HEK293 (cell line): ENCODE data around the gene SMCO4.

Experiments
- EGR2 ChIP-seq: fragments of 450-650 bp; formaldehyde crosslinking; IDR thresholded peaks from 2 replicates; pipeline ENCODE4 v1.5.1; 2016; ENCODE audit warnings: low read depth, missing biosample characterization, missing genetic modification characterization
- KLF16 ChIP-seq: fragments of 450-650 bp; formaldehyde crosslinking; IDR thresholded peaks from 2 replicates; pipeline ENCODE4 v1.5.1; 2017; ENCODE audit warnings: missing biosample characterization, missing genetic modification characterization
- PRDM1 ChIP-seq: fragments of 450-650 bp; formaldehyde crosslinking; IDR thresholded peaks from 2 replicates; pipeline ENCODE4; 2016; ENCODE audit warnings: missing biosample characterization, missing genetic modification characterization
- ZBTB48 ChIP-seq: fragments of 450-650 bp; formaldehyde crosslinking; IDR thresholded peaks from 2 replicates; pipeline ENCODE4 v1.5.1; 2016; ENCODE audit warnings: missing biosample characterization, missing genetic modification characterization
- ZFHX2 ChIP-seq: fragments of 450-650 bp; formaldehyde crosslinking; conservative IDR thresholded peaks from 2 replicates; pipeline ENCODE4 v1.5.1; 2016; ENCODE audit warnings: missing biosample characterization, missing genetic modification characterization
- ZNF175 ChIP-seq: fragments of 450-650 bp; formaldehyde crosslinking; IDR thresholded peaks from 2 replicates; pipeline ENCODE4 v1.5.1; 2016; ENCODE audit warnings: missing biosample characterization, missing genetic modification characterization
- ZNF23 ChIP-seq: fragments of 450-650 bp; formaldehyde crosslinking; IDR thresholded peaks from 2 replicates; pipeline ENCODE4 v1.5.1; 2016; ENCODE audit warnings: missing biosample characterization, missing genetic modification characterization, borderline replicate concordance
- ZNF292 ChIP-seq: fragments of 450-650 bp; formaldehyde crosslinking; IDR thresholded peaks from 2 replicates; pipeline ENCODE4 v1.5.1; 2016; ENCODE audit warnings: low read depth, missing biosample characterization, missing genetic modification characterization, borderline replicate concordance
- ZNF302 ChIP-seq: fragments of 450-650 bp; formaldehyde crosslinking; IDR thresholded peaks from 2 replicates; pipeline ENCODE4 v1.5.1; 2016; ENCODE audit warnings: missing biosample characterization, missing genetic modification characterization, low read depth
- ZNF335 ChIP-seq: fragments of 450-650 bp; formaldehyde crosslinking; conservative IDR thresholded peaks from 2 replicates; pipeline ENCODE4 v1.5.1; 2016; ENCODE audit warnings: missing biosample characterization, missing genetic modification characterization
- ZNF530 ChIP-seq: fragments of 450-650 bp; formaldehyde crosslinking; IDR thresholded peaks from 2 replicates; pipeline ENCODE4 v1.5.1; 2016; ENCODE audit warnings: low read depth, missing biosample characterization, missing genetic modification characterization
- ZNF544 ChIP-seq: fragments of 450-650 bp; formaldehyde crosslinking; IDR thresholded peaks from 2 replicates; pipeline ENCODE4 v1.5.0; 2017; ENCODE audit warnings: missing biosample characterization, missing genetic modification characterization
- ZNF571 ChIP-seq: fragments of 450-650 bp; formaldehyde crosslinking; IDR thresholded peaks from 2 replicates; pipeline ENCODE4 v1.5.0; 2017; ENCODE audit warnings: missing biosample characterization, missing genetic modification characterization
- ZNF596 ChIP-seq: fragments of 450-650 bp; IDR thresholded peaks from 2 replicates; pipeline ENCODE4 v1.5.0; 2018; ENCODE audit warnings: missing biosample characterization, mild to moderate bottlenecking, missing genetic modification characterization, moderate library complexity
- ZNF707 ChIP-seq: fragments of 450-650 bp; formaldehyde crosslinking; IDR thresholded peaks from 2 replicates; pipeline ENCODE4 v1.5.1; 2016; ENCODE audit warnings: missing biosample characterization, missing genetic modification characterization
- ZNF76 ChIP-seq: fragments of 450-650 bp; formaldehyde crosslinking; IDR thresholded peaks from 2 replicates; pipeline ENCODE4; 2016; ENCODE audit warnings: low read depth, missing biosample characterization, missing genetic modification characterization, borderline replicate concordance
- ZSCAN16 ChIP-seq: fragments of 450-650 bp; formaldehyde crosslinking; IDR thresholded peaks from 2 replicates; pipeline ENCODE4 v1.5.1; 2016; ENCODE audit warnings: missing biosample characterization, missing genetic modification characterization
- TF ChIP-seq, protein P1 (sequence below): fragments of 450-650 bp; formaldehyde crosslinking; conservative IDR thresholded peaks from 2 replicates; pipeline ENCODE4 v1.5.1; 2016; ENCODE audit warnings: low read depth, missing biosample characterization, missing genetic modification characterization
- TF ChIP-seq, protein P2 (sequence below): fragments of 450-650 bp; formaldehyde crosslinking; IDR thresholded peaks from 2 replicates; pipeline ENCODE4 v1.5.1; 2016; ENCODE audit warnings: missing biosample characterization, missing genetic modification characterization
- TF ChIP-seq, protein P3 (sequence below): fragments of 450-650 bp; formaldehyde crosslinking; IDR thresholded peaks from 2 replicates; pipeline ENCODE4; 2016; ENCODE audit warnings: missing biosample characterization, missing genetic modification characterization
- TF ChIP-seq, protein P4 (sequence below): fragments of 450-650 bp; formaldehyde crosslinking; IDR thresholded peaks from 2 replicates; pipeline ENCODE4 v1.5.1; 2016; ENCODE audit warnings: missing biosample characterization, missing genetic modification characterization
- TF ChIP-seq, protein P5 (sequence below): fragments of 450-650 bp; formaldehyde crosslinking; IDR thresholded peaks from 2 replicates; pipeline ENCODE4 v1.5.0; 2017; ENCODE audit warnings: missing biosample characterization, missing genetic modification characterization, borderline replicate concordance
- TF ChIP-seq, protein P6 (sequence below): fragments of 450-650 bp; formaldehyde crosslinking; IDR thresholded peaks from 2 replicates; pipeline ENCODE4 v1.5.1; 2016; ENCODE audit warnings: missing biosample characterization, missing genetic modification characterization
- TF ChIP-seq, protein P7 (sequence below): fragments of 450-650 bp; formaldehyde crosslinking; IDR thresholded peaks from 2 replicates; pipeline ENCODE4 v1.5.1; 2016; ENCODE audit warnings: missing biosample characterization, missing genetic modification characterization

The SMCO4 gene

DNA sequence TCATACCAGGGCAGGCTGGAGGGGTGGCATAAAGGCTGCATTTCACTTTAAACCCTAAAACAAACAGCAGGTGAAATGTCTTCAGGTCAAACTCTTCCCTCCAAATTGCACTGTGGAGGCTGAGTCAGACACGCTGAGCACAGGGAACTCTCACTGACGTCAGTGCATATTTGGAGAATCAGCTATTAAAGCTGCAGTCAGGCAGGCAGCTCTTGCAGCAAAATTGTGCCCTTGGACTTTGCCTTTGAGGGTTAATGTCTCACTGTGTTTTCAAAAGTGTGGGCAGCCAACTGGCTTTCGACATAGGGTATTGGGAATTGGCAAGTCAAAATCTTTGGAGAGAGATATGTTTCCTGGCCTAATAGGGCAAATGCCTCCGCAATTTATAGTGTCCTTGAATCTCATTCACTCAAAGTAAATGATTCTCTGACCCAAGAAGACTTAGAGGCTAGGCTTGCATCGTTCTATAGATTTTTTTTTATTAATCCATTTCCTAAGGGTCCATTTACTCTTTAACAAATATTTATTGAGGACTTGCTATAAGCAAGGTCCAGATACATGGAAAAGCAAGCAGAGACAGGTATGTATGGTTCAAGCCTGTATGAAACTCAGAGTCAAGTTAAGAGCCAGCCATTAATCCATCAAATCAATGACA, 27.7 kb upstream of the SMCO4 start (continued):
- TF ChIP-seq, protein P1, sequence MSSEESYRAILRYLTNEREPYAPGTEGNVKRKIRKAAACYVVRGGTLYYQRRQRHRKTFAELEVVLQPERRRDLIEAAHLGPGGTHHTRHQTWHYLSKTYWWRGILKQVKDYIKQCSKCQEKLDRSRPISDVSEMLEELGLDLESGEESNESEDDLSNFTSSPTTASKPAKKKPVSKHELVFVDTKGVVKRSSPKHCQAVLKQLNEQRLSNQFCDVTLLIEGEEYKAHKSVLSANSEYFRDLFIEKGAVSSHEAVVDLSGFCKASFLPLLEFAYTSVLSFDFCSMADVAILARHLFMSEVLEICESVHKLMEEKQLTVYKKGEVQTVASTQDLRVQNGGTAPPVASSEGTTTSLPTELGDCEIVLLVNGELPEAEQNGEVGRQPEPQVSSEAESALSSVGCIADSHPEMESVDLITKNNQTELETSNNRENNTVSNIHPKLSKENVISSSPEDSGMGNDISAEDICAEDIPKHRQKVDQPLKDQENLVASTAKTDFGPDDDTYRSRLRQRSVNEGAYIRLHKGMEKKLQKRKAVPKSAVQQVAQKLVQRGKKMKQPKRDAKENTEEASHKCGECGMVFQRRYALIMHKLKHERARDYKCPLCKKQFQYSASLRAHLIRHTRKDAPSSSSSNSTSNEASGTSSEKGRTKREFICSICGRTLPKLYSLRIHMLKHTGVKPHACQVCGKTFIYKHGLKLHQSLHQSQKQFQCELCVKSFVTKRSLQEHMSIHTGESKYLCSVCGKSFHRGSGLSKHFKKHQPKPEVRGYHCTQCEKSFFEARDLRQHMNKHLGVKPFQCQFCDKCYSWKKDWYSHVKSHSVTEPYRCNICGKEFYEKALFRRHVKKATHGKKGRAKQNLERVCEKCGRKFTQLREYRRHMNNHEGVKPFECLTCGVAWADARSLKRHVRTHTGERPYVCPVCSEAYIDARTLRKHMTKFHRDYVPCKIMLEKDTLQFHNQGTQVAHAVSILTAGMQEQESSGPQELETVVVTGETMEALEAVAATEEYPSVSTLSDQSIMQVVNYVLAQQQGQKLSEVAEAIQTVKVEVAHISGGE, result no peak
- TF ChIP-seq ZNF596 (tag by site-specific recombination) (no peak), ZNF23 (tag by site-specific recombination) (no peak), ZNF175 (tag by site-specific recombination) (no peak), ZNF76 (tag by site-specific recombination) (no peak), ZNF302 (tag by site-specific recombination) (no peak), ZBTB48 (tag by site-specific recombination) (no peak), ZFHX2 (tag by site-specific recombination) (no peak), ZNF707 (no peak), ZNF571 (tag by site-specific recombination) (no peak), ZNF292 (tag by site-specific recombination) (no peak), ZNF335 (tag by site-specific recombination) (peak; percentile 49), PRDM1 (tag by site-specific recombination) (peak; percentile 80), KLF16 (tag by site-specific recombination) (no peak), ZNF530 (tag by site-specific recombination) (no peak), ZSCAN16 (no peak), EGR2 (tag by site-specific recombination) (no peak), ZNF544 (no peak)
- TF ChIP-seq, protein P2, sequence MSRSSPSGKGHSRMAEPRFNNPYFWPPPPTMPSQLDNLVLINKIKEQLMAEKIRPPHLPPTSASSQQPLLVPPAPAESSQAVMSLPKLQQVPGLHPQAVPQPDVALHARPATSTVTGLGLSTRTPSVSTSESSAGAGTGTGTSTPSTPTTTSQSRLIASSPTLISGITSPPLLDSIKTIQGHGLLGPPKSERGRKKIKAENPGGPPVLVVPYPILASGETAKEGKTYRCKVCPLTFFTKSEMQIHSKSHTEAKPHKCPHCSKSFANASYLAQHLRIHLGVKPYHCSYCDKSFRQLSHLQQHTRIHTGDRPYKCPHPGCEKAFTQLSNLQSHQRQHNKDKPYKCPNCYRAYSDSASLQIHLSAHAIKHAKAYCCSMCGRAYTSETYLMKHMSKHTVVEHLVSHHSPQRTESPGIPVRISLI (tag by site-specific recombination), result no peak
- TF ChIP-seq, protein P3, sequence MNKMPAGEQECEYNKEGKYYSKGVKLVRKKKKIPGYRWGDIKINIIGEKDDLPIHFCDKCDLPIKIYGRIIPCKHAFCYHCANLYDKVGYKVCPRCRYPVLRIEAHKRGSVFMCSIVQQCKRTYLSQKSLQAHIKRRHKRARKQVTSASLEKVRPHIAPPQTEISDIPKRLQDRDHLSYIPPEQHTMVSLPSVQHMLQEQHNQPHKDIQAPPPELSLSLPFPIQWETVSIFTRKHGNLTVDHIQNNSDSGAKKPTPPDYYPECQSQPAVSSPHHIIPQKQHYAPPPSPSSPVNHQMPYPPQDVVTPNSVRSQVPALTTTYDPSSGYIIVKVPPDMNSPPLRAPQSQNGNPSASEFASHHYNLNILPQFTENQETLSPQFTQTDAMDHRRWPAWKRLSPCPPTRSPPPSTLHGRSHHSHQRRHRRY (tag by site-specific recombination), result no peak
- TF ChIP-seq, protein P4, sequence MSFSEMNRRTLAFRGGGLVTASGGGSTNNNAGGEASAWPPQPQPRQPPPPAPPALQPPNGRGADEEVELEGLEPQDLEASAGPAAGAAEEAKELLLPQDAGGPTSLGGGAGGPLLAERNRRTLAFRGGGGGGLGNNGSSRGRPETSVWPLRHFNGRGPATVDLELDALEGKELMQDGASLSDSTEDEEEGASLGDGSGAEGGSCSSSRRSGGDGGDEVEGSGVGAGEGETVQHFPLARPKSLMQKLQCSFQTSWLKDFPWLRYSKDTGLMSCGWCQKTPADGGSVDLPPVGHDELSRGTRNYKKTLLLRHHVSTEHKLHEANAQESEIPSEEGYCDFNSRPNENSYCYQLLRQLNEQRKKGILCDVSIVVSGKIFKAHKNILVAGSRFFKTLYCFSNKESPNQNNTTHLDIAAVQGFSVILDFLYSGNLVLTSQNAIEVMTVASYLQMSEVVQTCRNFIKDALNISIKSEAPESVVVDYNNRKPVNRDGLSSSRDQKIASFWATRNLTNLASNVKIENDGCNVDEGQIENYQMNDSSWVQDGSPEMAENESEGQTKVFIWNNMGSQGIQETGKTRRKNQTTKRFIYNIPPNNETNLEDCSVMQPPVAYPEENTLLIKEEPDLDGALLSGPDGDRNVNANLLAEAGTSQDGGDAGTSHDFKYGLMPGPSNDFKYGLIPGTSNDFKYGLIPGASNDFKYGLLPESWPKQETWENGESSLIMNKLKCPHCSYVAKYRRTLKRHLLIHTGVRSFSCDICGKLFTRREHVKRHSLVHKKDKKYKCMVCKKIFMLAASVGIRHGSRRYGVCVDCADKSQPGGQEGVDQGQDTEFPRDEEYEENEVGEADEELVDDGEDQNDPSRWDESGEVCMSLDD (tag by site-specific recombination), result no peak
- TF ChIP-seq, protein P5, sequence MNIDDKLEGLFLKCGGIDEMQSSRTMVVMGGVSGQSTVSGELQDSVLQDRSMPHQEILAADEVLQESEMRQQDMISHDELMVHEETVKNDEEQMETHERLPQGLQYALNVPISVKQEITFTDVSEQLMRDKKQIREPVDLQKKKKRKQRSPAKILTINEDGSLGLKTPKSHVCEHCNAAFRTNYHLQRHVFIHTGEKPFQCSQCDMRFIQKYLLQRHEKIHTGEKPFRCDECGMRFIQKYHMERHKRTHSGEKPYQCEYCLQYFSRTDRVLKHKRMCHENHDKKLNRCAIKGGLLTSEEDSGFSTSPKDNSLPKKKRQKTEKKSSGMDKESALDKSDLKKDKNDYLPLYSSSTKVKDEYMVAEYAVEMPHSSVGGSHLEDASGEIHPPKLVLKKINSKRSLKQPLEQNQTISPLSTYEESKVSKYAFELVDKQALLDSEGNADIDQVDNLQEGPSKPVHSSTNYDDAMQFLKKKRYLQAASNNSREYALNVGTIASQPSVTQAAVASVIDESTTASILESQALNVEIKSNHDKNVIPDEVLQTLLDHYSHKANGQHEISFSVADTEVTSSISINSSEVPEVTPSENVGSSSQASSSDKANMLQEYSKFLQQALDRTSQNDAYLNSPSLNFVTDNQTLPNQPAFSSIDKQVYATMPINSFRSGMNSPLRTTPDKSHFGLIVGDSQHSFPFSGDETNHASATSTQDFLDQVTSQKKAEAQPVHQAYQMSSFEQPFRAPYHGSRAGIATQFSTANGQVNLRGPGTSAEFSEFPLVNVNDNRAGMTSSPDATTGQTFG (tag by site-specific recombination), result no peak
- TF ChIP-seq, protein P6, sequence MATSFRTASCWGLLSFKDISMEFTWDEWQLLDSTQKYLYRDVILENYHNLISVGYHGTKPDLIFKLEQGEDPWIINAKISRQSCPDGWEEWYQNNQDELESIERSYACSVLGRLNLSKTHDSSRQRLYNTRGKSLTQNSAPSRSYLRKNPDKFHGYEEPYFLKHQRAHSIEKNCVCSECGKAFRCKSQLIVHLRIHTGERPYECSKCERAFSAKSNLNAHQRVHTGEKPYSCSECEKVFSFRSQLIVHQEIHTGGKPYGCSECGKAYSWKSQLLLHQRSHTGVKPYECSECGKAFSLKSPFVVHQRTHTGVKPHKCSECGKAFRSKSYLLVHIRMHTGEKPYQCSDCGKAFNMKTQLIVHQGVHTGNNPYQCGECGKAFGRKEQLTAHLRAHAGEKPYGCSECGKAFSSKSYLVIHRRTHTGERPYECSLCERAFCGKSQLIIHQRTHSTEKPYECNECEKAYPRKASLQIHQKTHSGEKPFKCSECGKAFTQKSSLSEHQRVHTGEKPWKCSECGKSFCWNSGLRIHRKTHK (tag by site-specific recombination), result no peak
- TF ChIP-seq, protein P7, sequence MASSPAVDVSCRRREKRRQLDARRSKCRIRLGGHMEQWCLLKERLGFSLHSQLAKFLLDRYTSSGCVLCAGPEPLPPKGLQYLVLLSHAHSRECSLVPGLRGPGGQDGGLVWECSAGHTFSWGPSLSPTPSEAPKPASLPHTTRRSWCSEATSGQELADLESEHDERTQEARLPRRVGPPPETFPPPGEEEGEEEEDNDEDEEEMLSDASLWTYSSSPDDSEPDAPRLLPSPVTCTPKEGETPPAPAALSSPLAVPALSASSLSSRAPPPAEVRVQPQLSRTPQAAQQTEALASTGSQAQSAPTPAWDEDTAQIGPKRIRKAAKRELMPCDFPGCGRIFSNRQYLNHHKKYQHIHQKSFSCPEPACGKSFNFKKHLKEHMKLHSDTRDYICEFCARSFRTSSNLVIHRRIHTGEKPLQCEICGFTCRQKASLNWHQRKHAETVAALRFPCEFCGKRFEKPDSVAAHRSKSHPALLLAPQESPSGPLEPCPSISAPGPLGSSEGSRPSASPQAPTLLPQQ (tag by site-specific recombination), result 0 out of 2 replicates have a peak, but pooled peaks have one; percentile 24
